GM18867 (cell line): ENCODE results near the gene EPB41L4B.
"Not testable (repeated sequence)": the region's sequence is repeated elsewhere in the genome, so short reads cannot be mapped to it uniquely, and the experiment has no call there.

Experiments used
- ATAC-seq: cut with Tn5 transposase; IDR thresholded peaks from one replicate; pipeline ENCODE4 v1.9.1; 2021; ENCODE audit warnings: mild to moderate bottlenecking, moderate library complexity; ENCODE audit not compliant: unreplicated experiment

Gene EPB41L4B

DNA sequence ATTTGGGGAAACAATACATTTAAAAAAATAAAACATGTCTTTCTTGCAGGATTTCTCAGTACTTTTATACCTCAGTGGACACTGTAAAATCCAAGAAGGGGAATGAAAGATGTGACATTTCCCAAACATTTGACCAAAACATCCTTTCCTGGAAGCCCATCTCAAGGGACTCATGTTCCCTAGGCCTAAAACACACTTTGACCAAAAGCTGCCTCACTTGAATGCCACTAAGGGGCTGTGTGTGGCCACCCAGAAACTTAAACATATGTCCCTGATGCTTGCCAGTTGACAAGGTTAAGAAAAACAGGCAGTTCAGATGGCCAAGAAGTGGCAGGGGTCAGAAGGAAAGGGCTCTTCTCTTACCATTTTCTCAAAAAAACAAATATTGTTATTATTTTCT, 73.6 kb downstream of the EPB41L4B start:
- no peak for ATAC-seq

DNA sequence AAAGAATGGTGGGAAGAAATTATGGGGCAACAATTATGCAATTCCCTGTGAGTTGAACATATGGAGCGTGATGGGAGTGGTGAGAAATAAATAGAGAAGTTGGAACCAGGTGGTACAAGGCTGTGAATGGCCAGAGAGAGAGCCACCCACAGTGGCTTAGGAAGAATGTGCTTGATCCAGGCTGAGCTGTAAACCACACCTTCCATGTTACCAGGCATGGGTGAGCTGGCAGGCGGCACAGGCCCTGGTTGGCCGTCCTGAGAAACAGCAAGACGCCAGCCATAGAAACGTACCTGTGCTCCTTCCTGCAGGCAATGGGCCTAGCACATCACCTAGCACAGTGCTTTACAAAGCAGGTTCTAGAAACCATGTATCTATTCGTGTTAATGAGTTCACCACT, 74.3 kb downstream of the EPB41L4B start:
- no peak for ATAC-seq

DNA sequence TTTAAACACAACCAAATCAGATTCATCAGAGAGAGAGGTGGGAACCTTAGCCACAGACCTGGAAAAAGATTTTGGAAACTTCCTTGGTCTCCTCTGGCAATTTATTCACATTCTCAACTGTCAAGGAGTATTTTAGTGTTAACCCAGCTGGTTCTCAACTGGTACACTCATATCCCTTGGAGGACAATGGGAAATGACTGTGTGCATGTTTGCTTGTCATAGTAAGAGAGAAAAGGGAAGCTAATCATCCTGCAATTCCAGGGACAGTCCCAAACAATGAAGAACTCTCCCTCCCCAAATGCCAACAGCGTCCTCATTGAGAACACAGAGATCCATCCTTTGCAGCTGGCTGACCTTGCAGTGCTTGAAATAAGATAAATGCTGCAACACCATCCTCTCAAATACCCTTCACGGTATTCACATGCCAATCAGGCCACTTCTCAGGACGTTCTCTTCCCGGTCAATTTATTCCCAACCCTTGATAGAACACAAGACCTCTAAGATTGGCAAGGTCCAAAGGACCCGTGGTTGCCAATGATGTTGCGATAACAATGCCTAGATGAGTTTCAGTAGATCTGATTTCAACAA, 75.5 kb downstream of the EPB41L4B start:
- no peak for ATAC-seq

DNA sequence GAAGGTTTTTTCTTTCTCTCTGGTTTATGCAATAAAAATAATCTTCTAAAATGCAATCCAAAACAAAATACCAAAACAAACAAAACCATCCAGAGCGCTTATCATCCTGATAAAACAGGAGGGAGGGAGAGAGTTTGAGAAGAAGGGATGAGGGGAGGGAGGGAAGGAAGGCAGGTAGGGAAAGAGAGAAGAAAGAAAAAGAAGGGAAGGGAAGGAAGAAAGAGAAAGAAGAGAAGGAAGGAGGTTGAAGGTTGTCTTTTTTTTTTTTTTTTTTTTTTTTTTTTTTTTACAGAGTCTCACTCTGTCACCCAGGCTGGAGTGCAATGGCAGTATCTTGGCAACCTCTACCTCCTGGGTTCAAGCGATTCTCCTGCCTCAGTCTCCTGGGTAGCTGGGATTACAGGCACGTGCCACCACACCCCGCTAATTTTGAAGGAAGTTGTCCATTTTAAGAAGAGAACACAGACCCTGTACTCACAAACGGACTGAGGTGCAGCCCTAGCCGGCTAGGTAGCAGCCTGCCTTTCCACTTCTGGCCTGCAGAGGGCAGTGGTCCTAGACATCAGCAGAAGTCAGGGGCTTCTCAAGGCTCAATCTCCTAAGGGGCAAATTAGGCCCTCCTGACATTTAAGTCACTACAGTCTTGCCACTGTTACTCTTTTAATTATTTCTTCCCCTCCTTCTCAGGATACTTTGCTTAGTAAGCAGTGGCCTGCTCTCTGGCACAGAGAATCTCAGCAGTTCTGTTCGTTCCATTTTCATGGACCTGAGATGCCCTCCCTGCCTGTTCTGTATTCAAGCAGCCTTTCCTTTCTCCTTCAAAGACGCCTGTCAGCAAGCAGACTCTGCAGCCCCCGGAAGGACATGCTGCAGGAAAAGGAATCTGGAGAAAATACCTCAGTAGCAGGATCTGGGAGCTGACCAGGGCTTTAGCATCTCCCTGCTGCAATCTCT, 76.4 kb downstream of the EPB41L4B start:
- ATAC-seq, result peak; percentile 87

DNA sequence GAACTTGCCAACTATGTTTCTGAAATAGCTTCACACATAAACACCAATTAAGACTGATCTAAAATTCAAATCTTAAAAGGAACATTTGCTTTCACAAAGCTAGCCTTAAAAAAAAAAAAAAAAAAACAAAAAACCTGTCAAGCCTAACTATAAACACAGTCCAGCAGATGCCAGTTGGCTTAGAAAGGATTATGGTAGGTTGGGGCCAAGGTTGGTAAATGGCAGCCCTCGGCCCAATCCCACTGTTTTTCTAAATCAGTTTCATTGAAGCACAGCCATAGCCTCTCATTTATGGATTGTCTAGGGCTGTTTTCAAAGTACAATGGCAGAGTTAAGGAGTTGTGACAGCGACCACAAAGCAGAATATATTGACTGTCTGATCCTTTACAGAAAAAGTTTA, 78.1 kb downstream of the EPB41L4B start:
- no peak for ATAC-seq

DNA sequence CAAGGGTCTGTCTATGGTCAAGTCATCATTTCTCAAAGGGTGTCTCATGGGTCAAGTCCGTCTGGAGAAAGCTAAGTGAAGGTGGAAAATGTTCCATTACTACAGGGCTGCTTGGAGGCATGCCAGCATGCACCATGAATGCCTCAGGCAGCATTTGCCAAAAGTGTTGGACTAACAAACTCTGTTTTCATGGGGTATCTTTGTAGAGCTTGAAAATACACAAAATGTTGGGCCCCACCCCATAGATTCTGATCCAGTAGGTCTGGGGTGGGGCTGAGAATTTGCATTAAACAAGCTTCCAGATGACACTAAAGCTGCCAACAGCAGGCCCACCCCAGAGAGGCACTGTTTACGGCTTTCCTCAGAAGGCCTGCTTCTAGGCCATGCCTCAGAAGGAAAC, 78.8 kb downstream of the EPB41L4B start:
- ATAC-seq, result no peak

DNA sequence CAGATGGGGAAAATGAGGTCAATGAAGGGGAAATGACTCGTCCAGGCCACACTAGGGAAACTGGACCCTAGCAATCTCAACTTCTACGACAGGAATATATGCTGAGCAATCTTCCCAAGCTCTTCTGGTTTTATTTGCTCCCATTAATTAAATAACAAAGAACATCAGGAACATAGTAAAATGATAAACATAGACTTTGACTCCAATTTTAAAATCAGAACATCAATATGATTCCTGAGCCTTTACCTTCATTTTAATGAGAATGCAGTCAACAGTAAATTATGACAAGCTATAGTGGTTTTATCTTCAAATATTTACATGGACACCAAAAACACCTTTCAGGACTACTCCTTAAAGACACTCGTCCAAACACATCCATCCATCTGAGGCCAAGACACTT, 79.7 kb downstream of the EPB41L4B start:
- no peak for ATAC-seq

DNA sequence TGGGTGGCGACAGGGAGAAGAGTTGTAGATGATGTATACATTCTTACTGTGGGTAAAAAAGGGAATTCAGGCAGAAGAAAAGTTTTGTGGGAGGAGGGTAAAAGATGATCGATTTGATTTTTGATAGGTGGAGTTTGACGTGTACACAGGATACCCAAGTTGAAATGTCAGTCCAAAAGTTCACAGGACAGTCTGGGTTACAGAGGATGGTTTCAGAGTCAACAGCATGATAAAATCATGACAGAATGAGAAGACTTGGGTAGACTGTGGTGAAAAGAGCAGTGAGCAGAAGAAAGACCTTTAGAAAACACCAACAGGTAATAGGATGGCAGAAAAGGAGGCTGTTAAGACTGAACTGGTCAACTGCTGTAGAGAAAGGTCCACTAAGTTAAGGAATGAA, 81.6 kb downstream of the EPB41L4B start:
- no peak for ATAC-seq

DNA sequence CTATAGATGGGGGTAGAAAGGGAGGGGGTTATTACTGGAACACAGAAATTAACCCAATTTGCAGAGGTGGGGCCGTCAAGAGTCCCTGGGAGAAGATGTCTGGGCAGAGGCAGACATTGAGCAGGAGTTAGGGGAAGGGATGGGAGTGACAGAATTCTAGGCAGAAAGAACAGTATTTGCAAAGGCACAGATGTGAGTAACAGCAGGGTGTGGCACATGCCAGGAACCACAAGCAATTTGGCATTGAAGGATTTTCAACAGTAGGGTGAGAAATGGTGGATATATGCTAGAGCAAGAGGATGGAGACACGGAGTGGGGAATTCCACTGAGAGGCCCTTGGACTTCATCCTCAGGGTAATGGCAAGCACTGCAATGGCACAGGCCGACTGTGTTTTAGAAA, 82.2 kb downstream of the EPB41L4B start:
- no peak for ATAC-seq

DNA sequence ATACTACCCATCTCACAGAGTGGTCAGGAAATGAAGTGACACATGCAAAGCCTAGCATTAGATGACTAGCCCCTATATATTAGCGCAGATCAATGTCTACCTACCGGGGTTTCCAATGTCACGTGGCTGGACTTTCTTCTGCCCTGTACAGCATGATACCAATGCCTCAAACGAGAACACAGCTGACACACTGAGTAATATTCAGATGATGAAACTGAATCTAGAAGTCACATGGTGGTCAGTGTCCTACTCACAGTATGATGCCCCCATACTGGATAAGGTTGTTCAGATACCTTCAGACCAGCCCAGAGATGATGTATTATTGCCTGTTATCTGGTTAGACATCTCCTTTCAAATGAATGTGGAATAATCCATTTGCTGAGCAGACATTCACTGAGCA, 82.7 kb downstream of the EPB41L4B start:
- ATAC-seq, result no peak

DNA sequence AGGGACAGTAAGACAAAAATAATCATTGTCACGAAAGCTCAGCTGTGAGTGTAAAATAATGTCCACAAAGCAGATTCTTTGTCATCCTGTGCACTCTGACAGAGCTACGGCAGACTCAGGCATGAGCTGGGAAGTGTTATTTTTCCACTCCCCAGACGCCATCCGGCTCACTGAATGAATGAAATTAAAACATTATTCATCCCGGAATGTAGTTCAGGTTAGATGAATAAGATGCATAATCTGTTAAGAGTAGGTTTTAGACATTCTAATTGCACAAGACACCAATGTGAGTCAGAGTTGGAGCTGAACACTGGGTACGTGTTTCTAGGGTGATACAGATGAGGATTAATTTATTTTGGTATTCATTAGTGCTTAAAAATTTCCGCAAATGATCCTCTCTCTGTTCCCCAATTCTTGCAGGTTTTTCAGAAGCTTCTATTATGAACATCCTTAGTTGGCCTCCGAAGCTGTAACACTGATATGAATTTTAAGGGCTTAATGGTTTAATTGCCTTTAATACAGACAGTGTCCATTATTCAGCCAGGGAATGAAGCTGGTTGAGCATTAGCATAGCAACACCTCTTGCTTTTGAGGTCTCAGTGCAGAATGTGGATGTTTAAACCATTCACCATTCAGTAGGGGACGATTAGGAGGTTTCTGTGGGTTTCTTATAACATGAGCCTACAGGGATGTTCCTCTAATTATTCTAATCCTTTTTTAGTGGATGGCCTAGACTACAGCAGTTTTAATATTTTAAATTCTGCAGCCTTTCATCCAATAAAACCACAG, 88.2 kb downstream of the EPB41L4B start:
- ATAC-seq, result no peak

DNA sequence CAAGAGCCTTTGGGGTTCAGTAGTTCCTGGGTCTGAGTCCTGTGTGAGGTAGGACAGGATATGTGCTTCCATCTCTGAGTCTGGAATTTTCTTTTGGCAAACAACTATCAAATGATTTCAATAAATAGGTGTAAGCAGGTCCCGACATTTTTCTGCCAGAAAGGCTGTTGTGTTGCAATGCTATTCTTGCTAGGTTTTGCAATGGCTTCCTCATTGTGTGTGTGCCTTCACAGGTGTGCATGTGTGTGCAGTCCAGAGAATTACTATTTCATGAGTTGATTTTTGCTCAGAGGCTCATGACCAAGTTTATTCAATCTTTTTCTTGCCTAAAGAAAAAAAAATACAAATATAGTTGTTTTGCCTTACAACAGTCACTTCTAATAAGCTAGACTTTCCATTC, 89.3 kb downstream of the EPB41L4B start:
- no peak for ATAC-seq

DNA sequence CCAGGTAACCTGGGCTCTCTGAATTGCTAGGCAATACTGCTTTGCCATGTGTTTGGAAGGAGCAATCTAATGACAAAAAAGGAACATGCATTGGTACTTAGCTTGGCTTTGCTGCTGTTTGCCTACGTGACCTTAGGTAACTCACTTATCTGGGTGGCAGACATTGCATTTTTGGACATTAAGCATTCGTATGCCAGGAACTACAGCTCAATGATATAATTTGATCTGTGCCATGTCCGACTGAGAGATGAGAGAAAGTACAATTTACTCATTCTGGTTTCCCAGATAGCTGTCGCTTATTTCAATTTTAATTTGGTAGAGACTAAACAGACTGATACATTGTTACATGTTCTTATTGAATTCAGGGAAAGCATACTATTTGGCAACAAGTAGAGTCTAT, 90.6 kb downstream of the EPB41L4B start:
- ATAC-seq, result no peak

DNA sequence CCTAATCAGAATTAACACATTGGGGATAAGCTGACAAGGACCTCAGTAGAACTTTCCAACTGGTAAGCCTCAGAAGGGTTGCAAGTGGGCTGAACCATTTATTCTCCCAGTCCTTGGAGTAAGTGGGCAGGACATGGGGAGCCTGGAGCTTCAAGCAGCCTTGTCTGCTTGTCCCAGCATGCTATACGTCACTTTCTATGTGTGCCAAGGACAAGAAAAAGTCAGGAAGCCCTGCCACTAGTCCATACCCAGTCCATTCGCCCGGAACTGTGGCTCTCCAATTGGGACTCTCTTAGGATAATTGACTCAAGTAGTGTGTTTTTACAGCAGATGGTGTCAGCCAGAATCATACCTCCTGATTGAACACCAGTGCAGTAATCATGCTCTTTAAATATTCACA, 91.2 kb downstream of the EPB41L4B start:
- ATAC-seq, result no peak

DNA sequence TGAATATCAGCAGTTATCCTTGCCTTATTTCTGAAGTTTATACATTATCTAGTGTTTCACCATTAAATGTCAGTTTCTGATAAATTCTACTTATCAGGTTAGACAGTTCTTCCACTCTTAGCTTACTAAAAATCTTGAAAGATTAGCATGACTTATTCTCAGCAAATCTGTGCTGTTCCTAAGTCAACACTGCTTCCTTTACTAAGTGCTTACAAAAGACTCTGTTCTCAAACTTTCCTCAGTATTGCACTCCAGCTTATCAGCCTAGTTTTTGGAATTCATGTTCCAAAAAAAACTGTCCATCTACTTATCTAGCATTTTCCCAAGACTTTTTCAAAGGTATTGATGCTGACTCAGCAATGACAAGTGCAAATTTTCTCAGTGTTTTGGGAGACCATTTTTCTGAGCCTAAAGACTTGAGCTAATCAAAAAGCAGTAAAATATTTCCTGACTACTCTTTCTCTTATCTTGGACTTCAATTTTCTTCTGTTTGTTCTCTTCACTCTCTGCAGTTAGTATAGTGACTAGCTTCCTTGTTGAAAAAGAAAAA, 92.7 kb downstream of the EPB41L4B start:
- no peak for ATAC-seq

DNA sequence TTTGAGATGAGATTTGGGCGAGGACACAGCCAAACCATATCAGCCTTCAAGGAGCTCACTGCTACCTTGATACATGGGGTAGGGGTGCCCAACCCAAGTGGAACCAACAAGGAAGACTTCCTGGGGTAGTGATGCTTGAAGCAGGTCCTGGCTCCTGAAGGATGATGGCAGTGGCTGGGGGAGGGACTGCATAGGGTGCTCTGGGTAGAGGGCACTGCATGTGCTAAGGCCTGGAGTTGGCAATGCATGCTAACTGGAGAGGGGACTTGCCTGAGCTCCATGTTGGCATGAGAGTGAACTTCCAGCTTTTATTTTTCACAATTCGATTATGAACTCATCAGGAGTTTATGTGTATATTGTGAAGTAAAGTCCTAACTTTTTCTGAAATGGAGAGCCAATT, 95.2 kb downstream of the EPB41L4B start:
- ATAC-seq, result no peak

DNA sequence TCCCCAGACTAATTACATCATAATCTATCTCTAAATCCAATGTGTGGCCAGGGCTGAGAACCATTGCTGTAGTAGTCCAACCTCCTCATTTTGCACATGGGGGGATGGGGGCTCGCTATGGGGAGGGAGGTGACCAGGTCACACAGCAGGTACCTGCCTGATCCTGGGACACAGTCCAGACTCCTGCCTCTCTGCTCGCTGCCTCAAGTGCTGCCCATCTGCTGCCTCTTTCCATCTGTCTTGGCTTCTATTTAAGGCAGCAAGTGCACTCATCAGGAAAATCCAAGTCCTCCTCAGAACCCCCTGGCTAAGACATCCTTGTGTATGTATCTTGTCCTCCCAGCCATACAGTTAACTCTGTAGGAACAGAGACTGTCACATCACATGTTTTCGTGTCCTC, 96.1 kb downstream of the EPB41L4B start:
- ATAC-seq, result no peak

DNA sequence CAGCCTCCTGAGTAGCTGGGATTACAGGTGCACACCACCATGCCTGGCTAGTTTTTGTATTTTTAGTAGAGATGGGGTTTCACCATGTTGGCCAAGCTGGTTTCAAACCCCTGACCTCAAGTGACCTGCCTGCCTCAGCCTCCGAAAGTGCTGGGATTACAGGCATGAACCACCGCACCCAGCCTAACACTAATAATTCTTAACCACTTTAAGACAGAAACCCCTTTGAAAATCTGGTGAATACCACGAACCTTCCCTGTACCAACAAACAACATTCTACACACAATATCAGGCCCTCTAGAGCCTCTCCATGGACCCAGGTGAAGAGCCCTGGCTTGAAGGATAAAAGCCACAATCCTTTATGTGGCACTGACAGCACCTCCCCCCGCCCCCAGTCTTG, 102.6 kb downstream of the EPB41L4B start:
- not testable (repeated sequence) for ATAC-seq

DNA sequence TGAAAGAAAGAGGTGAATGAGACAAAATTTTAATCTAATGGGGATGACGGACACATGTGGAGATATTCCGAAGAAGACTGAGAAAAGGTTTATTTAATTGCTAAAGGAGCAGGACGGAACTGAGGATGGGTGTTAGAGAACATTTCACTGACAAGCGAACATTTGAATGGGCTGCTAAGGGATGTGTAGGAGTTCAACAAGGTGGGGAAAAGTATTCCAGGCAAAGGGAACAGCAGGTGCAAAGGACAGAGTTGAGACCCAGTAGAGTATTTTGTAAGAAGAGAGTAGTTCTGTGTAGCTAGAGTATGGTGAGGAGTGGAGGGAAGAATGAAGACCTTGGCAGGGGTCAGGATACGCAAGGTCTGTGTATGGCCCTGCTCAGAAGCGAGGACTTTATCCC, 106.4 kb downstream of the EPB41L4B start:
- ATAC-seq, result no peak

DNA sequence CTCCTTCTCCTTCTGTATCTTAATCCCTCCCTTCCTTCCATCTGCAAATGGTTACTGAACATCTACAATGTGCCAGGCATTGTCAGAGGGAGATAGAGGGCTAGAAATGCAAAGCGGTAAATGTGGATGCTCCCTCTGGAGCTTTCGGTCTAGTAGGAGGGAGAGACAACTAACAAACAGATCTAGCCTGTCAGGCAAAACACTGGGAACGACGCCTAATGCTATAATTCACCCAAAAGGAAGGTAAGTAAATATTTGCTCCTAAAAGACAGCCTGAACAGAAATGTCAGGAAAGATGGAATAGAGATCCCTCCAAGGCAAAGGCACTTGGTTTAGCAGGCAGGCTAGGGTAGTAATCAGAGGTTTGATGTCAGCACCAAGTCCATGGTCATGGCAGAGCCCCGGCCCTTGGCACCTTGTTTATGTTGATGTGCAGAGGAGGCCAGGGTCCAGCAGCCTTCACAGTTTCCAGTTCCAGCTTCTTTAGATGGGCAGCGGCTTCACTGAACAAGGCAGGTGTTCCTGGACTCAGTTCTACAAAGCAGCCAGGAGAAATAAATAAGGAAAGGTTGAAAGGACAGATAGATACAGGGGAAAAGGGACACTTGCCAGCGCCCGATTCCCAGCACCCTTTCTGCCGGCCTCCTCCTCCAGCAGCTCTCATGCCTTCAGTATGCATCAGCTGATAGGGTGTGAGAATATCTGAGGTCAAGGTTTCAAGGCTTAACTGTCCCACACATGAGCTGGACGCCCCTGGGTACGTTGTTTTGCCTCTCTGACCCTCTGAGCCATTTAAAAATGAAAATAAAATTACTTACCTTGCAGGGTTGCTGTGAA, 107.4 kb downstream of the EPB41L4B start:
- no peak for ATAC-seq

DNA sequence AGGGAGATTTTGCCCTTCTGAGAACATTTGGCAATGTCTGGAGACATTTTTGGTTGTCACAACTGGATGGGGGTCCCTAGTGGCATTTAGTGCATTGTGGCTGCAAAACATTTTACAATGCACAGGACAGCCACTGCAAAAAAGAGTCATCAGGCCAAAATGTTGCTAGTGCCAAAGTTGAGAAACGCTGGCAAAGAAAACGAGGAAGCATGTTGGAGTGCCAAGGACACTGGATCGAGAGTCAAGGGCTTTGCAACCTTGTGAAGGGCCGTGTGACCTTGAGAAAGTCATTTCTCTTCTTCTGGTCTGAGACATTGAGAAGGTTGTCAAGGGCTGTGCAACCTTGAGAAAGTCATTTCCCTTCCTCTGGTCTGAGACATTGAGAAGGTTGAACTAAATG, 108.1 kb downstream of the EPB41L4B start:
- ATAC-seq, result no peak
